Lung (tissue), 13 donors: ENCODE data around the gene NPEPPS. TPM values are rescaled to one million over a fixed set of nuclear protein-coding genes. Genes with fewer than 3 reads are reported as not detected.

Source experiments
- ATAC-seq: fragments of 200-7000 bp; cut with Tn5 transposase; one replicate; pipeline ENCODE4 v1.9.1; 2020; ENCODE audit warnings: moderate number of reproducible peaks; ENCODE audit not compliant: insufficient read depth, low FRiP score
- DNase-seq, 3 donors: peaks; one replicate each; pipeline ENCODE4 v3.0.0-alpha.2; 2013 to 2017
- H3K27ac ChIP-seq, 2 donors: one replicate each; pipeline ENCODE4 v1.5.1; 2013; ENCODE audit warnings: mild to moderate bottlenecking in 2 of 2, moderate library complexity in 2 of 2, control low read depth in 1 of 2, inconsistent platforms in 1 of 2, low read depth in 1 of 2, low read length in 1 of 2
- H3K27me3 ChIP-seq, 3 donors: one replicate each; pipeline ENCODE4 v1.5.1; 2013; ENCODE audit warnings: low read length in 2 of 3; ENCODE audit not compliant: control insufficient read depth in 3 of 3, insufficient read depth in 3 of 3
- H3K36me3 ChIP-seq, 4 donors: one replicate each; pipeline ENCODE4 v1.5.1; 2013; ENCODE audit warnings: low read length in 4 of 4, mild to moderate bottlenecking in 1 of 4, moderate library complexity in 1 of 4; ENCODE audit not compliant: control insufficient read depth in 4 of 4, insufficient read depth in 4 of 4
- H3K4me1 ChIP-seq, 5 donors: one replicate each; pipeline ENCODE4 v1.5.1; 2013; ENCODE audit warnings: low read length in 5 of 5, mild to moderate bottlenecking in 2 of 5, moderate library complexity in 1 of 5; ENCODE audit not compliant: control insufficient read depth in 5 of 5, insufficient read depth in 5 of 5
- H3K4me3 ChIP-seq: one replicate; pipeline ENCODE4 v1.5.1; 2013; ENCODE audit warnings: mild to moderate bottlenecking, control low read depth, moderate library complexity
- H3K9ac ChIP-seq, 2 donors: one replicate each; pipeline ENCODE4 v1.5.1; 2013; ENCODE audit warnings: low read length in 2 of 2, control low read depth in 1 of 2; ENCODE audit not compliant: insufficient read depth in 1 of 2
- H3K9me3 ChIP-seq, 4 donors: one replicate each; pipeline ENCODE4 v1.5.1; 2013; ENCODE audit warnings: low read length in 3 of 4, mild to moderate bottlenecking in 1 of 4, moderate library complexity in 1 of 4; ENCODE audit not compliant: control insufficient read depth in 4 of 4, insufficient read depth in 3 of 4
- WGBS, 2 donors: extraction: QIAGEN DNeasy Blood & Tissue Kit; methylation state at CpG; one replicate each; pipeline ENCODE4 v1.1.7; 2013; 5-methylcytosine and 5-hydroxymethylcytosine counted together
- polyA plus RNA-seq, 2 donors: library from polyadenylated mRNA; stranded (reverse); fragments of 200-250 nt; gene quantifications; one replicate each; pipeline ENCODE4 v1.2.1, GENCODE V29; 2013
- small RNA-seq: library from RNA; depleted of rRNA; stranded (forward); fragments of <200 nt; gene quantifications from one replicate; pipeline ENCODE3, GENCODE V24; 2014; ENCODE audit warnings: low replicate concordance
- total RNA-seq, 2 donors: library from RNA; depleted of rRNA in 1 of 2; stranded (reverse); fragments of >200 nt in 1 of 2; gene quantifications; one replicate each; pipeline ENCODE4 v1.2.1, GENCODE V29; 2014 to 2021
- TF ChIP-seq, protein P1 (sequence below): IDR thresholded peaks from 2 replicates; pipeline ENCODE4 v1.5.1; 2012; ENCODE audit warnings: mild to moderate bottlenecking; ENCODE audit errors: control extremely low read depth, extremely low read depth
- donor health status: control.
- donor health status: control.
- donor health status: Bipolar disorder and iron deficiency.
- donor health status: healthy.
- donor health status: DM: yes; HTN: yes; CAD: no.

The NPEPPS gene
- total and polyA plus RNA-seq, 4 donors, result 30.1 to 245 (median 65.4) TPM

- 61 to 84% methylated on average over 4 of the region's 4 CpGs for WGBS, 2 donors
- no peak for DNase-seq
- no peaks in the 10 kb centered on the region for H3K9me3 ChIP-seq
- H3K4me1 ChIP-seq, result peaks cover 0 to 1% (median 0%) of the 10 kb centered on the region in 5 donors
- no peak overlapping the region for H3K9ac ChIP-seq
- H3K4me3 ChIP-seq, result no peak overlapping the region
- TF ChIP-seq, protein P1, sequence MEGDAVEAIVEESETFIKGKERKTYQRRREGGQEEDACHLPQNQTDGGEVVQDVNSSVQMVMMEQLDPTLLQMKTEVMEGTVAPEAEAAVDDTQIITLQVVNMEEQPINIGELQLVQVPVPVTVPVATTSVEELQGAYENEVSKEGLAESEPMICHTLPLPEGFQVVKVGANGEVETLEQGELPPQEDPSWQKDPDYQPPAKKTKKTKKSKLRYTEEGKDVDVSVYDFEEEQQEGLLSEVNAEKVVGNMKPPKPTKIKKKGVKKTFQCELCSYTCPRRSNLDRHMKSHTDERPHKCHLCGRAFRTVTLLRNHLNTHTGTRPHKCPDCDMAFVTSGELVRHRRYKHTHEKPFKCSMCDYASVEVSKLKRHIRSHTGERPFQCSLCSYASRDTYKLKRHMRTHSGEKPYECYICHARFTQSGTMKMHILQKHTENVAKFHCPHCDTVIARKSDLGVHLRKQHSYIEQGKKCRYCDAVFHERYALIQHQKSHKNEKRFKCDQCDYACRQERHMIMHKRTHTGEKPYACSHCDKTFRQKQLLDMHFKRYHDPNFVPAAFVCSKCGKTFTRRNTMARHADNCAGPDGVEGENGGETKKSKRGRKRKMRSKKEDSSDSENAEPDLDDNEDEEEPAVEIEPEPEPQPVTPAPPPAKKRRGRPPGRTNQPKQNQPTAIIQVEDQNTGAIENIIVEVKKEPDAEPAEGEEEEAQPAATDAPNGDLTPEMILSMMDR, result no peak
- ATAC-seq, result no peak
- no peaks in the 10 kb centered on the region for H3K27me3 ChIP-seq
- H3K36me3 ChIP-seq, result peaks cover 38 to 74% (median 52%) of the 10 kb centered on the region in 4 donors
- H3K27ac ChIP-seq, result no peak overlapping the region
Measured at GRCh38 chr17:47669081-47669480, 138.2 kb downstream of the NPEPPS start.

GRCh38 chr17:47670064-47670463, 139.2 kb downstream of the NPEPPS start:
- H3K36me3 ChIP-seq, result peaks cover 39 to 74% (median 50%) of the 10 kb centered on the region in 4 donors
- no peaks in the 10 kb centered on the region for H3K9me3 ChIP-seq
- no peak overlapping the region for H3K27ac ChIP-seq
- ATAC-seq, result no peak
- TF ChIP-seq, protein P1, result no peak
- H3K27me3 ChIP-seq, result no peaks in the 10 kb centered on the region
- no peak overlapping the region for H3K9ac ChIP-seq
- peaks cover 0 to 1% (median 0%) of the 10 kb centered on the region in 5 donors for H3K4me1 ChIP-seq
- 15 to 17% methylated on average over 1 of the region's 1 CpG for WGBS, 2 donors
- no peak for DNase-seq
- no peak overlapping the region for H3K4me3 ChIP-seq

Small RNA genes within 50 kb of the gene (small RNA-seq; reads per million reads assigned to genes)
- gene RF00019, result not detected

Other genes with a start within 250 kb of the NPEPPS start
- 10 to 100 TPM in 1 of 2 donors, 1 to 10 TPM in 1; 5.6 to 21.4 TPM for gene EFCAB13, start 207.2 kb upstream of the NPEPPS start, total RNA-seq
- gene EFCAB13, start 207.2 kb upstream of the NPEPPS start, polyA plus RNA-seq, result 1 to 10 TPM in 1 of 2 donors, under 1 TPM in 1; 0.56 to 1.7 TPM
- gene KPNB1, start 118.8 kb downstream of the NPEPPS start, total RNA-seq, result 100 to 1,000 TPM; 205 to 258 TPM
- 100 to 1,000 TPM in 1 of 2 donors, 10 to 100 TPM in 1; 40.1 to 112 TPM for gene KPNB1, start 118.8 kb downstream of the NPEPPS start, polyA plus RNA-seq
- gene TBKBP1, start 163.1 kb downstream of the NPEPPS start, total RNA-seq, result 10 to 100 TPM in 1 of 2 donors, 1 to 10 TPM in 1; 9.0 to 12.1 TPM
- 10 to 100 TPM; 12.2 to 14.0 TPM for gene TBKBP1, start 163.1 kb downstream of the NPEPPS start, polyA plus RNA-seq
- gene TBX21, start 202.1 kb downstream of the NPEPPS start, total RNA-seq, result 1 to 10 TPM in 1 of 2 donors, under 1 TPM in 1; 0.77 to 2.0 TPM
- gene TBX21, start 202.1 kb downstream of the NPEPPS start, polyA plus RNA-seq, result under 1 TPM; 0.53 to 0.82 TPM